ENCODE data around the gene FCRL5.

FCRL5 gene

DNA sequence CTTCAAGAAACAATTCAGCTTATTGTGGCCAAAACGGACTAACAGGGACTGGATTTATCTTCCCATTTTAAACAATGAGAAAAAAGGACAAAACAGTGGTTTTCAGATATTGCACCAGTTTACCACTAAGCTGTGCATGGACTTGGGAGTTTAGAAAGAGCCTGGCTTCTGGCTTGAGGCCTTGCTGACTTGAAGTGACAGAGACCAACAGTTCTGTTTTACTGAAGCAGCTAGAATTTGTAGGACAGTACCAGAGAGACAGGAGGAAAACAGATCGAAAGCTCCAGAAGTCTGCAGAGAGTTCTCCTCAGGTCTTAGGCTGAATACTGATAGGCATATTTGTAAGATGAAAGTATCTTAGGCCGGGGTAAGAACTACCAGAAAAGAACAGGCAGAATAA lies 25.1 kb upstream of the FCRL5 start:
- no peak for ATAC-seq
- TF ChIP-seq RARB (CRISPR knock-in tag; IDR thresholded peaks at IDR 0.05) (no peak), ARNTL (CRISPR knock-in tag; IDR thresholded peaks at IDR 0.05; ENCODE audit: borderline replicate concordance, low read depth) (no peak), OSR1 (CRISPR knock-in tag; IDR thresholded peaks at IDR 0.05) (no peak), ISL1 (CRISPR knock-in tag; IDR thresholded peaks at IDR 0.05) (no peak), ZNF70 (CRISPR knock-in tag; IDR thresholded peaks at IDR 0.05) (no peak), SNAI2 (CRISPR knock-in tag; IDR thresholded peaks at IDR 0.05) (no peak), TCF4 (CRISPR knock-in tag; IDR thresholded peaks at IDR 0.05; ENCODE audit: borderline replicate concordance) (no peak), ZNF8 (CRISPR knock-in tag; IDR thresholded peaks at IDR 0.05) (no peak), PPARA (CRISPR knock-in tag; IDR thresholded peaks at IDR 0.05; ENCODE audit: borderline replicate concordance) (no peak)

DNA sequence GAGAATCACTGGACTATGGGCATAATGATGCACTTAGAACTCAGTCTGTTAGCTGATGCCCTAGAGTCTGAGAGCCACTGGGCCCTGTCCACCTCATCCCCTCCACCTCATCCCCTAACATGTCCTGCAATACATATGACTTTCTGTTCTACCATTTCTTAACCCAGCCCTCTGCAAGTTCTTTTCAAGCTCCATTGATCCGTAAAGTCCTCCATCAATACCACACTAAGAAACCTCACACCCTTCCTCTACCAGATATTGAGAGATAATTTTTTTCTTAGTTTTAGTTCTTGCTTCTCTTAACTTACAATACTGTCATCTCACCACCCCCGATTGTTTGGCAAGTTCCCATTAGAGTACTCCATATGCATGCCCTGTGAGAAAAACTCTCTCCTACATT lies 23.4 kb upstream of the FCRL5 start:
- TF ChIP-seq ZFP30 (CRISPR knock-in tag; IDR thresholded peaks at IDR 0.05): no peak
- no peak for TF ChIP-seq SNAI2 (CRISPR knock-in tag; IDR thresholded peaks at IDR 0.05)
- TF ChIP-seq ARNTL (CRISPR knock-in tag; IDR thresholded peaks at IDR 0.05; ENCODE audit: borderline replicate concordance, low read depth): no peak
- TF ChIP-seq ZFP3 (CRISPR knock-in tag; IDR thresholded peaks at IDR 0.05): no peak
- no peak for TF ChIP-seq BACH2 (CRISPR knock-in tag; IDR thresholded peaks at IDR 0.05; ENCODE audit: borderline replicate concordance)
- no peak for TF ChIP-seq ZC3H10 (CRISPR knock-in tag; IDR thresholded peaks at IDR 0.05)
- TF ChIP-seq ISL1 (CRISPR knock-in tag; IDR thresholded peaks at IDR 0.05): no peak
- TF ChIP-seq TCF4 (CRISPR knock-in tag; IDR thresholded peaks at IDR 0.05; ENCODE audit: borderline replicate concordance): no peak
- no peak for TF ChIP-seq RARB (CRISPR knock-in tag; IDR thresholded peaks at IDR 0.05)
- no peak for TF ChIP-seq GLIS3 (CRISPR knock-in tag; IDR thresholded peaks at IDR 0.05)
- TF ChIP-seq OSR1 (CRISPR knock-in tag; IDR thresholded peaks at IDR 0.05): no peak
- no peak for TF ChIP-seq ZNF70 (CRISPR knock-in tag; IDR thresholded peaks at IDR 0.05)
- TF ChIP-seq, protein P1, sequence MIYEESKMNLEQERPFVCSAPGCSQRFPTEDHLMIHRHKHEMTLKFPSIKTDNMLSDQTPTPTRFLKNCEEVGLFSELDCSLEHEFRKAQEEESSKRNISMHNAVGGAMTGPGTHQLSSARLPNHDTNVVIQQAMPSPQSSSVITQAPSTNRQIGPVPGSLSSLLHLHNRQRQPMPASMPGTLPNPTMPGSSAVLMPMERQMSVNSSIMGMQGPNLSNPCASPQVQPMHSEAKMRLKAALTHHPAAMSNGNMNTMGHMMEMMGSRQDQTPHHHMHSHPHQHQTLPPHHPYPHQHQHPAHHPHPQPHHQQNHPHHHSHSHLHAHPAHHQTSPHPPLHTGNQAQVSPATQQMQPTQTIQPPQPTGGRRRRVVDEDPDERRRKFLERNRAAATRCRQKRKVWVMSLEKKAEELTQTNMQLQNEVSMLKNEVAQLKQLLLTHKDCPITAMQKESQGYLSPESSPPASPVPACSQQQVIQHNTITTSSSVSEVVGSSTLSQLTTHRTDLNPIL (CRISPR knock-in tag; IDR thresholded peaks at IDR 0.05; ENCODE audit: low read depth): no peak
- ATAC-seq: no peak

DNA sequence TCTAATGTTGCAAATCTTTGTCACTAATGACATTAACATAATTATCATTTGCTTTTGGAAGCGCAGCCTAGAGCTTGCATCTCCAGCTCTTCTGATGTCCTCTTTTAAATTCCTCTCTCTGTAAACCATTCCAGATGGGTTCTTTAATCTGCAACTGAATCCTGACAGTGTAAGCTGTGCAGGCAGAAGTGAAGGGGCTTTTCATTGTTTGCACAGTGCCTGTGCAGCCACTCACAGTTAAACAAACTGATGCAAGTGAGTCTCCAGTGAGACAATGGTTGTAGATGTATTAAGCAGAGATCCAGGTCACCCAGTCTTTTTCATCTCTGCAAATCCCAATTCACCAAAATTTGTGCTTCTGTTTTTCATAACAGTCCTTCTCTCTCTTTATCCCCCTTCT lies 22.5 kb upstream of the FCRL5 start:
- TF ChIP-seq ISL1 (CRISPR knock-in tag; IDR thresholded peaks at IDR 0.05) (no peak), ZC3H10 (CRISPR knock-in tag; IDR thresholded peaks at IDR 0.05) (no peak), SNAI2 (CRISPR knock-in tag; IDR thresholded peaks at IDR 0.05) (no peak), ZNF70 (CRISPR knock-in tag; IDR thresholded peaks at IDR 0.05) (no peak), ZNF565 (CRISPR knock-in tag; conservative IDR thresholded peaks at IDR 0.05; ENCODE audit: low read depth) (no peak), ZFP3 (CRISPR knock-in tag; IDR thresholded peaks at IDR 0.05) (no peak), ZNF8 (CRISPR knock-in tag; IDR thresholded peaks at IDR 0.05) (no peak)
- no peak for ATAC-seq

DNA sequence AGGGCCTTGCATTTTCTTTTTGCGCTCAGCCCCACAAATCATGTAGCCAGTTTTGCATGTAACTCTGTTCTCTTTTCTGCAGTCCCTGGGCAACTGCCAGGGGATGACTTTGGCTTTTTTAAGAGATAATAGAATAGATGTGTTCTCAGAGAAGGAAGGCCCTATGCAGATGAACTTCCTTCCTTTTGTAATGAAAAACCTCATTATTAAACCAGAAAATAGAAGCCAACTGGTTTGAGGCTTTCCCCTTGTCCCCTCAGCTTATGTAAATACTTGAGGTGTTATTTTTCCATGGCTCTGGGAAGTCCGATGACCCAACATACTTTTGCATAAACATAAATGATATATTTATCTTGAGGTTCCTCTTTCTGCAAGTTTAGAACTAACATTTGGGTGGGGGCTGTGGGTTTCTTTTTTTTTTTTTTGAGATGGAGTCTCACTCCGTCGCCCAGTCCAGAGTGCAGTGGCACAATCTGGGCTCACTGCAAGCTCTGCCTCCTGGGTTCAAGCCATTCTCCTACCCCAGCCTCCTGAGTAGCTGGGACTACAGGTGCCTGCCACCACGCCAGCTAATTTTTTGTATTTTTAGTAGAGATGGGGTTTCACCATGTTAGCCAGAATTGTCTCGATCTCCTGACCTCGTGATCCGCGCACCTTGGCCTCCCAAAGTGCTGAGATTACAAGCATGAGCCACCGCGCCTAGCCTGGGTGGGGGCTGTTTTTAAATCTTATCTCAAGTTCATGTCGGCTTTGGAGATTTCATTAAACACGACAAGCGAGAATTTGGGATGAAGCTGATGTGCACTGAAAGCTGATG lies 14.4 kb upstream of the FCRL5 start:
- TF ChIP-seq BACH2 (CRISPR knock-in tag; IDR thresholded peaks at IDR 0.05; ENCODE audit: borderline replicate concordance): no peak
- no peak for TF ChIP-seq ZC3H10 (CRISPR knock-in tag; IDR thresholded peaks at IDR 0.05)
- TF ChIP-seq ARNTL (CRISPR knock-in tag; IDR thresholded peaks at IDR 0.05; ENCODE audit: borderline replicate concordance, low read depth): no peak
- TF ChIP-seq ZNF8 (CRISPR knock-in tag; IDR thresholded peaks at IDR 0.05): no peak
- TF ChIP-seq CSDC2 (CRISPR knock-in tag; IDR thresholded peaks at IDR 0.05): no peak
- TF ChIP-seq ISL1 (CRISPR knock-in tag; IDR thresholded peaks at IDR 0.05): no peak
- TF ChIP-seq, protein P2, sequence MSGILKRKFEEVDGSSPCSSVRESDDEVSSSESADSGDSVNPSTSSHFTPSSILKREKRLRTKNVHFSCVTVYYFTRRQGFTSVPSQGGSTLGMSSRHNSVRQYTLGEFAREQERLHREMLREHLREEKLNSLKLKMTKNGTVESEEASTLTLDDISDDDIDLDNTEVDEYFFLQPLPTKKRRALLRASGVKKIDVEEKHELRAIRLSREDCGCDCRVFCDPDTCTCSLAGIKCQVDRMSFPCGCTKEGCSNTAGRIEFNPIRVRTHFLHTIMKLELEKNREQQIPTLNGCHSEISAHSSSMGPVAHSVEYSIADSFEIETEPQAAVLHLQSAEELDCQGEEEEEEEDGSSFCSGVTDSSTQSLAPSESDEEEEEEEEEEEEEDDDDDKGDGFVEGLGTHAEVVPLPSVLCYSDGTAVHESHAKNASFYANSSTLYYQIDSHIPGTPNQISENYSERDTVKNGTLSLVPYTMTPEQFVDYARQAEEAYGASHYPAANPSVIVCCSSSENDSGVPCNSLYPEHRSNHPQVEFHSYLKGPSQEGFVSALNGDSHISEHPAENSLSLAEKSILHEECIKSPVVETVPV (CRISPR knock-in tag; IDR thresholded peaks at IDR 0.05): no peak
- TF ChIP-seq OSR1 (CRISPR knock-in tag; IDR thresholded peaks at IDR 0.05): no peak
- no peak for TF ChIP-seq ZNF565 (CRISPR knock-in tag; conservative IDR thresholded peaks at IDR 0.05; ENCODE audit: low read depth)
- TF ChIP-seq ESRRG (CRISPR knock-in tag; IDR thresholded peaks at IDR 0.05): no peak
- no peak for TF ChIP-seq SNAI2 (CRISPR knock-in tag; IDR thresholded peaks at IDR 0.05)
- no peak for TF ChIP-seq ZFP30 (CRISPR knock-in tag; IDR thresholded peaks at IDR 0.05)
- no peak for TF ChIP-seq RARB (CRISPR knock-in tag; IDR thresholded peaks at IDR 0.05)
- no peak for TF ChIP-seq ZNF70 (CRISPR knock-in tag; IDR thresholded peaks at IDR 0.05)
- no peak for TF ChIP-seq ZFP3 (CRISPR knock-in tag; IDR thresholded peaks at IDR 0.05)
- TF ChIP-seq GLIS3 (CRISPR knock-in tag; IDR thresholded peaks at IDR 0.05): no peak
- TF ChIP-seq, protein P3, sequence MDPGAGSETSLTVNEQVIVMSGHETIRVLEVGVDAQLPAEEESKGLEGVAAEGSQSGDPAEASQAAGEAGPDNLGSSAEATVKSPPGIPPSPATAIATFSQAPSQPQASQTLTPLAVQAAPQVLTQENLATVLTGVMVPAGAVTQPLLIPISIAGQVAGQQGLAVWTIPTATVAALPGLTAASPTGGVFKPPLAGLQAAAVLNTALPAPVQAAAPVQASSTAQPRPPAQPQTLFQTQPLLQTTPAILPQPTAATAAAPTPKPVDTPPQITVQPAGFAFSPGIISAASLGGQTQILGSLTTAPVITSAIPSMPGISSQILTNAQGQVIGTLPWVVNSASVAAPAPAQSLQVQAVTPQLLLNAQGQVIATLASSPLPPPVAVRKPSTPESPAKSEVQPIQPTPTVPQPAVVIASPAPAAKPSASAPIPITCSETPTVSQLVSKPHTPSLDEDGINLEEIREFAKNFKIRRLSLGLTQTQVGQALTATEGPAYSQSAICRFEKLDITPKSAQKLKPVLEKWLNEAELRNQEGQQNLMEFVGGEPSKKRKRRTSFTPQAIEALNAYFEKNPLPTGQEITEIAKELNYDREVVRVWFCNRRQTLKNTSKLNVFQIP (CRISPR knock-in tag; IDR thresholded peaks at IDR 0.05; ENCODE audit: borderline replicate concordance, low read depth): no peak
- TF ChIP-seq, protein P1 (CRISPR knock-in tag; IDR thresholded peaks at IDR 0.05; ENCODE audit: low read depth): no peak
- TF ChIP-seq TCF4 (CRISPR knock-in tag; IDR thresholded peaks at IDR 0.05; ENCODE audit: borderline replicate concordance): no peak
- no peak for TF ChIP-seq PPARA (CRISPR knock-in tag; IDR thresholded peaks at IDR 0.05; ENCODE audit: borderline replicate concordance)
- no peak for ATAC-seq
